Thyroid gland (tissue), 4 donors: ENCODE results near the gene TBC1D28.
"Not testable (repeated sequence)": the region's sequence is repeated elsewhere in the genome, so short reads cannot be mapped to it uniquely, and the experiment has no call there.

Experiments used
- CTCF ChIP-seq, 6 experiments: fragments of 200-600 bp in 3 of 6; fragments of 450-650 bp in 3 of 6; sonication (generic) in 3 of 6; IDR thresholded peaks; one replicate each; pipeline ENCODE4 v1.5.1; 2016 to 2019; ENCODE audit warnings: antibody characterized with exemption in 6 of 6, mild to moderate bottlenecking in 2 of 6, inconsistent platforms in 1 of 6, moderate library complexity in 1 of 6
- POLR2A ChIP-seq, 2 donors: fragments of 450-650 bp; IDR thresholded peaks; one replicate each; pipeline ENCODE4 v1.6.1; 2017; ENCODE audit warnings: antibody characterized with exemption in 2 of 2, mild to moderate bottlenecking in 2 of 2, moderate library complexity in 1 of 2

GRCh38 chr17:18635773-18636172 lies 8.4 kb downstream of the TBC1D28 start:
- TF ChIP-seq POLR2A, CTCF (IDR thresholded peaks at IDR 0.05): not testable (repeated sequence)
